Measurements from ENCODE around the gene ETNPPL. TPM values are rescaled to one million over a fixed set of nuclear protein-coding genes. Genes with fewer than 3 reads are reported as not detected.

ETNPPL gene
- total and polyA plus RNA-seq, 9 of the 15 experiments (the other 6 are each of a cell fraction or from before 2014, with no cell fraction given), result 0.06 to 0.14 TPM; not detected in 7

DNA sequence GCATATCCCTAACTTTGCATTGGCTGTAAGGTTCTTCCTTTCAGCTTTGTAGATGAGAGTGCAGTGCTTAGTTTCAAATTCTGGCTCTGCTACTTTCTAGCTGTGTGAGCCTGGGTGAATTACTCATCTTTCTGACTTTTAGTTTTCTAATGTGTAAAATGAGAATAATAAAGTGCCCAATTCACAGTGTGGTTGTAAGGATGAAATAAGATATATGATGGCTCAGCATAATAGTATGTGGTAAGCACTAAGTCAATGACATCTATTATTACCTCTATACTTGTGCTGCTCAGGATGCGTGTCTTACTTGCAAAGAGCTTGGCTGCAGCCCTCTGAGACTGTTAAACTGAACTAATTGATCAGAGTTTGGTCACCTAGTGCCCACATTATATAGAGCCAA lies 30.6 kb upstream of the ETNPPL start (continued):
- TF ChIP-seq RAD51 (IDR thresholded peaks at IDR 0.05; ENCODE audit: borderline replicate concordance, low read depth), result no peak
- no peak for TF ChIP-seq PTTG1 (tag; IDR thresholded peaks at IDR 0.05; ENCODE audit: low read depth)
- no peak for TF ChIP-seq FOXA3 (CRISPR knock-in tag; conservative IDR thresholded peaks at IDR 0.05 in 1 of 2, IDR thresholded peaks at IDR 0.05 in 1 of 2)
- TF ChIP-seq, protein P1, sequence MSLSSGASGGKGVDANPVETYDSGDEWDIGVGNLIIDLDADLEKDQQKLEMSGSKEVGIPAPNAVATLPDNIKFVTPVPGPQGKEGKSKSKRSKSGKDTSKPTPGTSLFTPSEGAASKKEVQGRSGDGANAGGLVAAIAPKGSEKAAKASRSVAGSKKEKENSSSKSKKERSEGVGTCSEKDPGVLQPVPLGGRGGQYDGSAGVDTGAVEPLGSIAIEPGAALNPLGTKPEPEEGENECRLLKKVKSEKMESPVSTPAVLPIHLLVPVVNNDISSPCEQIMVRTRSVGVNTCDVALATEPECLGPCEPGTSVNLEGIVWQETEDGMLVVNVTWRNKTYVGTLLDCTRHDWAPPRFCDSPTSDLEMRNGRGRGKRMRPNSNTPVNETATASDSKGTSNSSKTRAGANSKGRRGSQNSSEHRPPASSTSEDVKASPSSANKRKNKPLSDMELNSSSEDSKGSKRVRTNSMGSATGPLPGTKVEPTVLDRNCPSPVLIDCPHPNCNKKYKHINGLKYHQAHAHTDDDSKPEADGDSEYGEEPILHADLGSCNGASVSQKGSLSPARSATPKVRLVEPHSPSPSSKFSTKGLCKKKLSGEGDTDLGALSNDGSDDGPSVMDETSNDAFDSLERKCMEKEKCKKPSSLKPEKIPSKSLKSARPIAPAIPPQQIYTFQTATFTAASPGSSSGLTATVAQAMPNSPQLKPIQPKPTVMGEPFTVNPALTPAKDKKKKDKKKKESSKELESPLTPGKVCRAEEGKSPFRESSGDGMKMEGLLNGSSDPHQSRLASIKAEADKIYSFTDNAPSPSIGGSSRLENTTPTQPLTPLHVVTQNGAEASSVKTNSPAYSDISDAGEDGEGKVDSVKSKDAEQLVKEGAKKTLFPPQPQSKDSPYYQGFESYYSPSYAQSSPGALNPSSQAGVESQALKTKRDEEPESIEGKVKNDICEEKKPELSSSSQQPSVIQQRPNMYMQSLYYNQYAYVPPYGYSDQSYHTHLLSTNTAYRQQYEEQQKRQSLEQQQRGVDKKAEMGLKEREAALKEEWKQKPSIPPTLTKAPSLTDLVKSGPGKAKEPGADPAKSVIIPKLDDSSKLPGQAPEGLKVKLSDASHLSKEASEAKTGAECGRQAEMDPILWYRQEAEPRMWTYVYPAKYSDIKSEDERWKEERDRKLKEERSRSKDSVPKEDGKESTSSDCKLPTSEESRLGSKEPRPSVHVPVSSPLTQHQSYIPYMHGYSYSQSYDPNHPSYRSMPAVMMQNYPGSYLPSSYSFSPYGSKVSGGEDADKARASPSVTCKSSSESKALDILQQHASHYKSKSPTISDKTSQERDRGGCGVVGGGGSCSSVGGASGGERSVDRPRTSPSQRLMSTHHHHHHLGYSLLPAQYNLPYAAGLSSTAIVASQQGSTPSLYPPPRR (CRISPR knock-in tag; IDR thresholded peaks at IDR 0.05; ENCODE audit: borderline replicate concordance), result no peak
- TF ChIP-seq BDP1 (IDR thresholded peaks at IDR 0.05; ENCODE audit: insufficient read depth, insufficient read length), result no peak

DNA sequence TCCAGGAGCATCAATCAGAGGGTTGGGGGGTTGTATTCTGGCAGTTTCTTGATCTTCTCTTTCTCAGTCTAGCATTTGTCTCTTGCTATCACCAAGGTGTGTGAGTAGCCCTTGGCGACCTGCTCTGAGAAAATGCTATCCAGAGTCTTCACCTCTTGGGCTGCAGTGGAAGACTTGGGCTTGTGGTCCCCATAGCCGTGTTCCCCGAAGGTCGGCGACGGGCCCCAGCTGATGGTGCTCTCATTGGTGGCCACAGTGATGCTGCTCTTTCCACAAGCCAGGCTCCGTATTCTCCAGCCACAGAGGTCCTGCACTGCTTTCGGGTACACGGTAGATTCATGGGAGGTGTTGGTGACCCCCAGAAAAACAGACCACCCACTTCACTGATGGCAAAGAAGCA lies 25.9 kb upstream of the ETNPPL start:
- 0% methylated on average over 9 of the region's 9 CpGs for WGBS (ENCODE audit: insufficient coverage, low coverage, missing lambda C conversion rate)
- ATAC-seq, result no peak
- ChIA-PET POLR2A (interaction anchor here (0.6 to 1.0 kb wide), 2 partner anchors 69 to 126 kb away, joined by 3 to 4 read pairs; no protein-coding TSS in a partner anchor), CTCF (ENCODE audit: low intra/inter-chr PET ratio) (no interaction called here)
- intact Hi-C loops (cut with micrococcal nuclease), result loop anchor here (10.0 kb wide), 1 partner anchor 104 kb away; no protein-coding TSS in a partner anchor
- H4K20me1 ChIP-seq (replicated peaks; ENCODE audit: control insufficient read depth, insufficient read depth, low read length), result no peaks in the 10 kb centered on the region
- no peaks in the 10 kb centered on the region for H3K79me2 ChIP-seq (ENCODE audit: control insufficient read depth, insufficient read depth, low read length)
- TF ChIP-seq TBL1XR1 (IDR thresholded peaks at IDR 0.05; ENCODE audit: low read length in 2 of 2) (no peak), RBBP5 (IDR thresholded peaks at IDR 0.05; ENCODE audit: borderline replicate concordance, insufficient read depth, low read length, poor library complexity, severe bottlenecking) (no peak), TAF9B (IDR thresholded peaks at IDR 0.05; ENCODE audit: partially characterized antibody) (no peak), MEF2A (IDR thresholded peaks at IDR 0.05; ENCODE audit: control insufficient read depth, low read depth, low read length) (no peak), ZNF282 (CRISPR knock-in tag; IDR thresholded peaks at IDR 0.05) (no peak), CREBBP (IDR thresholded peaks at IDR 0.05; ENCODE audit: low read depth, low read length) (no peak), PML (IDR thresholded peaks at IDR 0.05; ENCODE audit: low read length) (no peak)
- TF ChIP-seq, protein P2, sequence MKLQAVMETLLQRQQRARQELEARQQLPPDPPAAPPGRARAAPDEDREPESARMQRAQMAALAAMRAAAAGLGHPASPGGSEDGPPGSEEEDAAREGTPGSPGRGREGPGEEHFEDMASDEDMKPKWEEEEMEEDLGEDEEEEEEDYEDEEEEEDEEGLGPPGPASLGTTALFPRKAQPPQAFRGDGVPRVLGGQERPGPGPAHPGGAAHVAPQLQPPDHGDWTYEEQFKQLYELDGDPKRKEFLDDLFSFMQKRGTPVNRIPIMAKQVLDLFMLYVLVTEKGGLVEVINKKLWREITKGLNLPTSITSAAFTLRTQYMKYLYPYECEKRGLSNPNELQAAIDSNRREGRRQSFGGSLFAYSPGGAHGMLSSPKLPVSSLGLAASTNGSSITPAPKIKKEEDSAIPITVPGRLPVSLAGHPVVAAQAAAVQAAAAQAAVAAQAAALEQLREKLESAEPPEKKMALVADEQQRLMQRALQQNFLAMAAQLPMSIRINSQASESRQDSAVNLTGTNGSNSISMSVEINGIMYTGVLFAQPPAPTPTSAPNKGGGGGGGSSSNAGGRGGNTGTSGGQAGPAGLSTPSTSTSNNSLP (IDR thresholded peaks at IDR 0.05; ENCODE audit: borderline replicate concordance, low read depth, low read length), result no peak
- H2AFZ ChIP-seq (ENCODE audit: low read depth, low read length), result no peak overlapping the region
- no TSS peak for BruUV-seq (replicated peaks)
- H3K4me2 ChIP-seq (ENCODE audit: insufficient read depth, low read length), result no peak overlapping the region
- no peak for FAIRE-seq
- H3K27me3 ChIP-seq (ENCODE audit: control insufficient read depth in 2 of 2, insufficient read depth in 2 of 2, low read length in 2 of 2), result peaks cover 13 to 38% of the 10 kb centered on the region in 2 experiments
- DNase-seq (ENCODE audit: extremely low read depth in 1 of 4, low spot score in 3 of 4), result no peak
- no peaks in the 10 kb centered on the region for H3K36me3 ChIP-seq (ENCODE audit: control insufficient read depth, insufficient read depth, low read length)
- H3K9ac ChIP-seq (ENCODE audit: insufficient read depth in 1 of 2, low read depth in 2 of 2, low read length in 2 of 2), result no peak overlapping the region
- H3K4me3 ChIP-seq, result no peak overlapping the region
- H3K4me1 ChIP-seq (replicated peaks in 1 of 2; ENCODE audit: control insufficient read depth in 2 of 2, insufficient read depth in 2 of 2, low read length in 2 of 2), result no peaks in the 10 kb centered on the region; a peak in 1 of 5 replicates
- in situ Hi-C loops (cut with MboI), result no loop called here
- no peaks in the 10 kb centered on the region for H3K9me1 ChIP-seq (ENCODE audit: control insufficient read depth, insufficient read depth, low read length)
- no peaks in the 10 kb centered on the region for H3K9me3 ChIP-seq (replicated peaks; ENCODE audit: control insufficient read depth, insufficient read depth, low read depth, low read length)
- no peak overlapping the region for H3K27ac ChIP-seq (ENCODE audit: extremely low read depth, low read depth, low read length)
